SH-SY5Y (cell line): ENCODE measurements around the gene CEP63.

ENCODE experiments used
- GATA2 ChIP-seq: IDR thresholded peaks from 2 replicates; pipeline ENCODE4 v1.6.1; 2011; ENCODE audit warnings: mild to moderate bottlenecking, low read depth, low read length
- GATA3 ChIP-seq: IDR thresholded peaks from 2 replicates; pipeline ENCODE4 v1.6.1; 2011; ENCODE audit warnings: low read depth, mild to moderate bottlenecking, low read length, moderate library complexity

The CEP63 gene

DNA sequence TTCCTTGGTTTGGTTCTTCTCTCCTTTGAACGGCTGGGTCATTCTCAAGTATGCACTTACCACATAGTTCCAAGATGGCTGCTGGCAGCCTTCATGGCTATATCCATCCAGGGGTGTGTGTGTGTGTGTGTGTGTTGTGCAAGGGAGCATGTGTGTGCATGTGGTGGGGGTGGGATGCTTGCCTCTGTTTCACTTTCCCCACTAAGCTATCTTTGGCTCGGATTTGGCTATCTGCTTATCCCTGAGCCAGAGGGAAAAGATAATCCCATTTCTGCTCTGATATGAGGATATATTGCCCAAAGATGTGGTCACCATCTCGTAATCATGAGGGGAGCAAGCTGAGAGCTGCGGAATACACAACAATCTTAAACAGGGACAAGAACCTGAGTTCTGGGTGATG, 26.3 kb upstream of the CEP63 start:
- TF ChIP-seq GATA3 (no peak), GATA2 (no peak)

DNA sequence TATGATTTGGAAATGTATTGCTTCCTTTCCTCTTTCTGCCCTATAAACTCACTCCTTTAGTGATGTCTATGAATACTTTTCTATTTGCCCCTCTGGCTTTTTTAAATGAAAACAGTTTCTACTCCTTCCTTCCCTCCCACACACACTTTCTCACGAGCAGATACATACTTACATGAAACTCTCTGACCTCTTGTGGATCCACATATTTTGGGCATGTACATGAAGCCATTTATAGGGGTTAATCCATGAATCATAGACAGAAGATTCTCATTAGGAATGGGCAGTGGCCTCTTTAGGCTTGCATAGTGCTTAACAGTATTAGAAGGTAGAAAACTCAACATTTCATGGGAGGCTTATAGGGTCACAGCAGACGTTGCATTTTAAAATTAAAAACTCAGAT, 24.9 kb upstream of the CEP63 start:
- TF ChIP-seq GATA2 (no peak), GATA3 (no peak)

DNA sequence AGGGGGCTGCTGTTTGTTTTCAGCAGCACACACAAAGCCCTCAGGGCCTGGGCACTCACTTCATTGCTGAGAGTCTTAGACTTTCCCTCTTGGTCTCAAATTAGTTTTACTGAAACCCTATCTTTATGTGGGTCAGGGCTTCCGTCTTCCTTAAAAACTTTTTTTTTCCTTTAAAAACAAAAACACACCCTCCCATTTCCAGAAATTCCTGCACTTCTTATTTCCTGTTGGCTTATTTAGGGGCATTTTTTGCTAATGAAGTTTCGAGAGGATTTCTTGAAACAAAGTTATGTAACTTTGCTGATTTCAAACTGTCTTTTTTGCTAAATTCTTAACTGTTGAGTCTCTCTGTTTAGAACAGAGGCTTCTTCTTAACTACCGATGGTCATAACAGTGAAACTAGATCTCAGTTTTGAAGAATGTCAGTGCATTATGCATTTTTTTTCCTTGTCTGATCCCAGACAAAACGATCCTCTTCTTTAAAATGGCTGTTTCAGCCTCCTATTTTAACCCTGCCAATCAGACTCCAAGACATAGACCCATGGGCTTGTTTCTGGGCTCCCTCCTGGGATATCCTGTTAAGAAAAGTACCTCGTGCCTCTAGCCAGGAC, 23.4 kb upstream of the CEP63 start:
- TF ChIP-seq GATA3 (no peak), GATA2 (no peak)

DNA sequence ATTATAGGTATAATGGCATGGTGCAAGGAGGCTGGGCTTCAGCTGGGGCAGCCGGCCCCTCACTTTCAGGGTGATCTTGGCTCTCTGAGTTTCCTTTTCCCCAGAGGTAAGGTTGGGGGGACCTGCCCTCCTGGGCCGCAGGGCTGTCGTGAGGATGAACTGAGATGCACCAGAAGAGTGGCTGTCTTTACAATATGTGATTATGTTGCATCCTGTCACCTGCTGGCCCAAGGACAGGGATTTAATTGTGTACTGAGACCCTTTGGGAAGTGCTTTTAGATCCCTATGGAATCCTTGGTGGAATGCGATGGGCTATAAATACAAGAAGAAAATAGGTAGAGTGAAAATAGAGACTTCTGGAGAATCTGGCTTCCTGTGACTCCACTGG, 22.2 kb upstream of the CEP63 start:
- TF ChIP-seq GATA2: no peak
- no peak for TF ChIP-seq GATA3

DNA sequence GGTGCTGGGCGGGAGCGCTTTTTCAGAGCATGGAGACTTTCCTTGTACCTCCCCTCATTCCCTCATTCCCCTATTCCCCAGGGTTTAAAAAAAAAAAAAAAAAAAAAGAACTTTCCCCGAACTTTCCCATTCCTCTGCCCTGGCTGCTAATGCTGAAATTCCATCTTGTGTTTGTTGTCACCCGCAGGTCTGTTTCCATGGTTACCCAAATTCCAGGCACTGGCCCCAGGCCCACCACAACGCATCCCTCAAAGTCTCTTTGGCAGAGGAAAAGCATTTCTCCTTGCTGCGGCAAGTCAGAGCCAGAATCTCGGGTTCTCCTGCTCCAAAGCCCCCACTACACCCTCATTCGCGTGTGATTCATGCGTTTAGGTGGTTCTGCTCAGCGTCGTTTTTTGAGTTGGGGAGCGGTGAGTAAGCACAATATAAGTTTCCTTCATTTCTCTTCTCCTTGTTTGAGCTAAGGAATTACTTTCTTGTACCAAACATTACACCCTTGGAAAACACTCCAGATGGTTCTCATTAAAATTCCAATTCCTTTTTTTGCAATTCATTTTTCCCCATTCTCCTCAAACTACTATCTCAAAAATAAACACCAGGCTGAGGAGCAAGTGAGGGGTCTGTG, 21.7 kb upstream of the CEP63 start:
- TF ChIP-seq GATA3 (no peak), GATA2 (no peak)

DNA sequence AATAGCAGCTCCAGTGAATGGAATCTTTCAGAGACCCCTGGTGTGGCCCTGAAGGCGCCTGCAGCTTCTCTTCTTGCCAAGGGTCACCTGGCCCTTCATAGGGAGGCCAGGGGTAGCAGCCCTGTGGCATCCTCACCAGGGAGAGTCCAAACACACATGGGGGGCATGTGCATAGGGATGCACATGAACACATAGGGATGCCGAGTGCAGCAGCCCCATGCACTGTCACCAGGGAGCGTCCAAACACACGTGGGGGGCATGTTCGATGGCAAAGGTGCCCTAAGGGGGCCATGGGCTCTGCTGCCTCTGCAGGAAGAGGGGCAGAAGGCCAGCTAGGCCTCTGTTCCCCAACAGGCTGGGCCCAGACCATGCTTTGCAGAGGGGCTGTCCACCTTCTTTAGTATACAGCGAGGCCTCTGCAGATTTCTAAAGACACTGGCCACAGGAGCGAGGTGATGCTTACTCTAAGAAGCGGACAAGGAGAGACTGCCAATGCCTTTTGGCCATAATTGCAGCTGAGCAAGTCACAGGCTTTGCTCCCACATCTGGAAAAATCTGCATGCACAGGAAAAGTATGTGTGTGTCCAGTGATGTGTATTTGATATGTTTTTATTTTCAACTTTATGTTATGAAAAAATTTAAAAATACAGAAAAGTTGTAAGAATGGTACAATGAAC, 21.0 kb upstream of the CEP63 start:
- TF ChIP-seq GATA3 (no peak), GATA2 (no peak)

DNA sequence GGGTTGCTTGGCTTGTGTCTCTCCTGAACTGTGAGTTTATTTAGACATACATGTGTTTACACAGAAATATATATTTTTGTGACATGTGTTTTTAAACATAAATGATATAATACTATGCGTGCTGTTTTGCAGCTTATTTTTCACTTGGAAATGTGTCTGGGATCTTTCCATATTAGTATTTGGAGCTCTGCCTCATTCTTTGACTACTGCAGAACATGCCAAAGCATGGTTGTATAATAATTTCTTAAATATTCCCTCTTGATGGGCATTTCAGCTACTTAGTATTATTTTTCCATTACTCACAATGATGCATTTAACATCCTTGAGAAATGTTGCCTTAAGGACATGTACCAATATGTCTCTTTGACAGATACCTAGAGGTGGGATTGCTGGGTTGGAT, 19.5 kb upstream of the CEP63 start:
- TF ChIP-seq GATA2: no peak
- no peak for TF ChIP-seq GATA3

DNA sequence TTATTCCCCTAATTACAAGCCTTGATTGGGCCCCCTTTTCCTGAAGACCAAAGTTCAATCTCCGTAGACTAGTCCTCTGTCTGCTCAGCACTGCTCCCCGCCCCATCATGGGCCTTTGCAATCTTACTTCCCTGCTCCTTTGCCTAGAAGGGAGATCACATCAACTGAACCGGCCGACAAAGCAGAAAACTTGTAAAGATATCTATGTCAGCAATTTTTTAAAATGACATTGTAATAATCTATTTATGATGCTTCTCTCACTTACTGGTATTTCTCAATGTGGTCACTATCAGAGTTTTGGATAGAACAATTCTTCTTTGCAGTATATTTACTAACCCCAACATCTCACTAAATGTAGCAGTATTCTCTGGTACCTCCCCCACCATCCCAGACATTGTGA, 17.3 kb upstream of the CEP63 start:
- TF ChIP-seq GATA3: no peak
- TF ChIP-seq GATA2: no peak

DNA sequence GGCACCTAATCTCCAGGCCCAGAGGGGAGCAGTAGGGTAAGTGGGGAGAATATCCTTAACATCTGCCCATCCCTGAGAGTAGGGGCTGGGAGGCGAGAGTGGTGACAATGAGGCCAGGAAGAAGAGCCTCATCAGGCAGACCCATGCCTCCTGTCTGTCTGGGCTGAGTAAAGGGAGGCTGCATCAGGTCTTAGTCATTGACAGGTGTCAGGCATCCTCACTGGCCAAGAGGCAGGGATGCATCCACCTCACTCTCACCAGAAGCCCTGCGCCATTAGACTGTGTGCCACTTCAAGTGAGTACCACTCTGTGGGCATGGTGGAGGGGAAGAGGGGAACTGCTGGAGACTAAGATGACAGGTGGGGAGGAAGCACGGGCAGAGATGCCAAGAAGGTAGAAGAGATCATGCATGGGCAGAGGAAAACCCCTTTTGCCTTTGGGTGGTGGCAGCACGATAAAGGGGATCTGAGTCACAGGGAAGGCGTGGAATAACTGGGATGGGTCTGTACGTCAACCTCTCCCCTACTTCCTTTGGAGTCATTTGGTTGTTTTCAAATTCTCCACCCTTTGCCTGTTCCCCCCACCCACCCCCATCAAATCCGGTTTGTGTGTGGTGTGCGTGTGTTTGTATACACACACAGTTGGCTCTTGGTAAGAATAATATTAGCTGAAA, 14.2 kb upstream of the CEP63 start:
- TF ChIP-seq GATA2 (no peak), GATA3 (no peak)

DNA sequence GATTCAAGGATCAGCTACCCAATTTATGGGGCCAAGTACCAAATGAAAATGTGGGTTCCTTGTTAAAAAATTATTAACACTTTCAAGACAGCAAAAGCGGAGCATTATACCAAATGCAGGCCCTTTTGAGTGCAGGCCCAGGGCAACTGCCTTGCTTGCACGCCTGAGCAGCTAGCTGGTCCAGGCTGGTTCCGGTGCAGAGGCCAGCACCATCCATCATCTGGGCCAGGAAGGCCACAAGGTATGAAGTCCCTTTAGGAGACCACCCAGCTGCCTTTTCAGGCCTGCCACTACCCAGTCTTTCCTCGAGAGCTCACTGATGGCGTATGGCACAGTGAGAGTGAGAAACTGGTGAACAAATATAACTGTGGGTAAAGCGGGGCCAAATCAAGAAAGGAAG, 13.0 kb upstream of the CEP63 start:
- TF ChIP-seq GATA2 (no peak), GATA3 (no peak)

DNA sequence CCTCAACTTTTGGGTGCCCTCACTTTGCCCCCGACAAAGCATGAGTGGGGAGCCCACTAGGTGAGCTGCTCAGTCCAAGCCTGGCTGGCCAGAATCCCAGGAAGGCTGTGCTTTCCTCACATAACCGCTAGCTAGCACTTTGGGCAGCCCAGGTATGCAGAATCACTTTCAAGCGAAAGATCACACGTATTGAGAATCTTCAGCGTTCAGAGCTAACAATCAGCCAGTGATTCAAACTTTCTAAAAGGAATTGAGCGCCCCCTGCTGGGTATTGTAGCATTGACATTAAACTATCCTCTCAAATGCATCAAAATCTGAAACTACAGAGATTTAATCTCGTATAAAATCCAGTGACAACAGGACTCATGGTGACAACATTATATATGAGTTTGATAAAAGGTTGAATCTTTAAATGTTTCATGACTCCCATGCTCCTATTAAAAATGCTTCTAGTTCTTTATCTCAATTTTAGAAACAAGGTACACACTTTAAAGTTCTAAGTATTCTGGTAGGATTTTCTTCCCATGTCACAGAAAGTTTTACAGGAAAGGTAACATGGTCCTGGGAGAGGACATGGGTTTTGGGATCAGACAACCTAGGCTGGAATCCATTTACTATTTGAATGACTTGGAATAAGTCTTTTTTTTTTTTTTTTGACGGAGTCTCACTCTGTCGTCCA, 11.8 kb upstream of the CEP63 start:
- peak; percentile 31; the same call in 1 of the 2 replicates for TF ChIP-seq GATA2
- peak; percentile 47; the same call in 1 of the 2 replicates for TF ChIP-seq GATA3

DNA sequence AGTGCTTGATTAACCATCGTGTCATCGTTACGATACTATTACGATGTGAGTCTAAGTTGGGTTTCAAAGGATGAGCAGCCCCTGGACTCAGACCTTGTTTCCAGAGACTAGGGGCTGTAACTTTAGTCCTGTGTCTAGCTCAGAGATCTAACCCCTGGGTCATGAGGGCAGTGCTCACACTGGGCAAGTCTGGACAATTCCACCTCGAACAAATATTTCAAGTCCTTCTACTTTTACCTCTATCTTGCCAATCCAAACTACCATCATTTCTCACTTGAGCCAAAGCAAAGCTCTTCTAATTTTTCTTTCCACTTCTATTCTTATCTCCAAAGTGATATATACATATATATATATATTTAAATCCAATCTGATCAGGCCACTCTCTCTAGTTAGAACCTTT, 10.9 kb upstream of the CEP63 start:
- no peak for TF ChIP-seq GATA3
- TF ChIP-seq GATA2: no peak

DNA sequence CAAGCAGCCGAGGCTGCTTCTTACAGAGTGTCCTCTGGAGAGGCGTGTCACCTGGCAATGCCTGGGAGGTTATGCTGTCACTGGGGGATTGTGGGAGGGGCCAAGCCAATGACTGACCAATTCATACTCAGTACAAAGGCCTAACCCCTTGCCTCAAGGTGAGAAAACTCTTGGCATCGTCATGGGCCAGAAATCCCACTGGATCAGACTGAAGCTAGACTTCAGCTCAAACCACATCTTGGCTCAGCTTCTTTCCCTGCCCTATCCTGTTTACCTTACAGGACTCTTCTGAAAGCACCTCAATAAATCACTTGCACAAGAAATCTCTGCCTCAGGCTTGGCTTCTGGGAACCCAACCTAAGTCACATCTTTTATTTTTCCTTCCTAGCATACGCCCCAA, 9.6 kb upstream of the CEP63 start:
- TF ChIP-seq GATA2 (no peak), GATA3 (no peak)

DNA sequence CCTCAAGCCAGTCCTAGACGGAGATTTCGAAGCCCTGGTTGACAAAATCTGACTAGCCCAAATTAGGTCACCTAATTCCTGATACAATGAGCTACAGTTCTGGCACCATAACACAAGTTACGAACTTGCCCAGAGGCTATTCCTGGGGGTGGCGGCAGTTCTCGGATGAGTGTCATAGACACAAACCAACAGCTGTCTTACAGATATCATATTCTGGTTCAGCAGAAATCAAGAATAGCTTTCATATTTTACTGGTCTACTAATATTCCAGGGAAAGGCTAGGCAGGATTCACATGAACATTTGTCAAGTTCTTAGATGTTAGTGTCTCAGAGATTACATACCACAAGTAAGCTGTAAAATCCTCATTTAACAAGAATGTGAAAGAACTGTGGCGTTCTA, 8.9 kb upstream of the CEP63 start:
- no peak for TF ChIP-seq GATA3
- TF ChIP-seq GATA2: no peak

DNA sequence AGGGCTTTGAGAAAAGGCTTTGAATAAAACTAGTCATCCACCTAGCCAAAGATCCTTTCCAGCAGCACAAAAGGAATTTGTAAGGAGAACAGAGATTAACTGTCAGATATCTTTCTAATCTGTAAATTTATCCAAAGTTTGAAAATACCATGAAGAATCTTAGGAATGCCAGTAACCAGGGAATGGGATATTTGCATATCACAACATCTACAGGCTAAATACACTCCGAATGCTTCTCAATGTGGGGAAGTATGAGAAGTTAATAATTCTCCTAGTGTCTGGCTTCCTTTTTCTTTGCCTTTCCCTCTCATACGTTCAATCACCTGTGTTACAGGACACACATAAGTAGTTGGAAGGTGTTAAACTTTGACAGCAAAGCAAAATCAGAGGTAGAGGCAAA, 7.9 kb upstream of the CEP63 start:
- TF ChIP-seq GATA3: no peak
- TF ChIP-seq GATA2: no peak
